ENCODE measurements around the gene DNMT3L.

DNMT3L gene

GRCh38 chr21:44261675-44262295, at the start of gene DNMT3L:
Gene DNMT3L (minus strand): TSS chr21:44261897. CDS start chr21:44261259, 638 bp downstream.
- H3K4me3 ChIP-seq (ENCODE audit: low read depth, low read length) = no peak within 1 kb of the TSS
- TF ChIP-seq, protein P1, sequence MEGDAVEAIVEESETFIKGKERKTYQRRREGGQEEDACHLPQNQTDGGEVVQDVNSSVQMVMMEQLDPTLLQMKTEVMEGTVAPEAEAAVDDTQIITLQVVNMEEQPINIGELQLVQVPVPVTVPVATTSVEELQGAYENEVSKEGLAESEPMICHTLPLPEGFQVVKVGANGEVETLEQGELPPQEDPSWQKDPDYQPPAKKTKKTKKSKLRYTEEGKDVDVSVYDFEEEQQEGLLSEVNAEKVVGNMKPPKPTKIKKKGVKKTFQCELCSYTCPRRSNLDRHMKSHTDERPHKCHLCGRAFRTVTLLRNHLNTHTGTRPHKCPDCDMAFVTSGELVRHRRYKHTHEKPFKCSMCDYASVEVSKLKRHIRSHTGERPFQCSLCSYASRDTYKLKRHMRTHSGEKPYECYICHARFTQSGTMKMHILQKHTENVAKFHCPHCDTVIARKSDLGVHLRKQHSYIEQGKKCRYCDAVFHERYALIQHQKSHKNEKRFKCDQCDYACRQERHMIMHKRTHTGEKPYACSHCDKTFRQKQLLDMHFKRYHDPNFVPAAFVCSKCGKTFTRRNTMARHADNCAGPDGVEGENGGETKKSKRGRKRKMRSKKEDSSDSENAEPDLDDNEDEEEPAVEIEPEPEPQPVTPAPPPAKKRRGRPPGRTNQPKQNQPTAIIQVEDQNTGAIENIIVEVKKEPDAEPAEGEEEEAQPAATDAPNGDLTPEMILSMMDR (IDR thresholded peaks at IDR 0.05; ENCODE audit: borderline replicate concordance, insufficient read depth, low read depth, low read length) = no peak

DNA sequence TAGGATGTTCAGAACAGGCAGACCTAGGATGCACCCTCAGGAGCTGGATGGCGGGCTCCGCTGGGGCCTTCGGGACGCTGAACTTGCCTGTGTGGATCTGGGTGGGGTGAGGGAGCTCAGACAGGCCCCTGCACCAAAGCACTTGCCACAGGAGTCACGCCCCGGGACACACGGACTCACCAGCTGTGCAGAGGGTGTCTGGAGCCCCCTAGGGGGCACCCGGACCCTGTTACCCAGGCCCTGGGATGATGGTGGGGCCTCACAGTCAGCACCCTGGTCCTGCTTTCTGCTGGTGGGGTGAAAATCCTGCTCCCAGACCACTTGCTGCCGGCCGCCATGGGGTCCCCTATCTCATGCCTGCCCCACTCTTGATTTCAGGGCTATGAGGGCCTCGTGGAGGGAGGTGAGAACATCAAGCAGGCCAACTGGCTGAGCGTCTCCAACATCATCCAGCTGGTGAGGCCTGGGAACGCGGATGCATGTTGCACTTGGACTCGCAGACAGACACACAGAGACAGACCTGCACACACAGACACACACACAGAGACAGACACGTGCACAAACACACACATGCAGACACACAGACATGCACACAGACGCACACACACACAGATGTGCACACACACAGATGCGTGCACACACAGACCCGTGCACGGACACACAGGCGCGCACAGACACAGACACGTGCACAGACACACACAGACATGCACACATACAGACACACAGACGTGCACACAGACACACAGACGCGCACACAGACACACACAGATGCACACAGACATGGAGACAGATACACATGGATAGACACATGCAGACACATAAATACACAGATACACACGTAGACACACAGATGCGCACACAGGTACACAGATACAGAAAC, 49.2 kb upstream of the DNMT3L start:
- TF ChIP-seq, protein P1 (IDR thresholded peaks at IDR 0.05; ENCODE audit: borderline replicate concordance, insufficient read depth, low read depth, low read length) = peak; percentile 29; the same call in 1 of the 2 replicates
- no peak overlapping the region for H3K4me3 ChIP-seq (ENCODE audit: low read depth, low read length)

DNA sequence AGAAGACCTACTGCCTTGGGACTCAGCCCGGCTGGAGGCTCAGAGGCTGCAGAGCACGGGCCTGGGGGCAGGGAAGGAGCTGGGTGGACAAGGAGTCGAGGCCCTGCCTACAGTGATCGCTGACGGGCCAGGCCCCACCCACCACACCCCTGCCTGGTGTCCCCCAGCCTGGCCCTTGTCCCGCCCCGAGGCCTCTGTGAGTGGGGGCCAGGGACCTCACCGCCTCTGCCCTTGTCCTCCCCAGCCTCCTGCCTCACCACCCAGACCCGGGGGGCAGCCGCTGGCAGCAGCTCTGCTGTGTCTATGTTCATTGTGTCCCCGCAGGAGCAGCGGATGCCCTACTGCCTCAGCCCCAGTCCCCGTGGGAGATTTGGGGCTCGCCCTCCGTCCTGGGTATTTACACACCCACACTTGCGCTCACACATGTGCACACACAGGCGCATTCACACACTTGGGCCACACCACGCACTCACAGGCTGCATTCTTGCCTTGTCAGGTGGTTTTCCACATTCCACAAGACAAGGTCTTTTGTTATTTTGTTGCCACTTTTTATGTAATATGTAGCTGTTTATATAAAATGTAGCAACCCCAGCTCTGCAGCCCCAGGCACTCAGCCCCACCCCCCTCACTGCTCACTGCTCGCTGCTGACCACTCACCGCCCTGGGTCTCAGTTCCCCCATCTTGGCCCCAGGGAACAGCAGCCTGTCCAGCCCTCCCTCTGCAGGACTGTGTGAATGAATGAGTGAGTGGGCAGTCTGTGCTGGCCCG, 45.4 kb upstream of the DNMT3L start:
- TF ChIP-seq, protein P1 (IDR thresholded peaks at IDR 0.05; ENCODE audit: borderline replicate concordance, insufficient read depth, low read depth, low read length) = no peak
- no peak overlapping the region for H3K4me3 ChIP-seq (ENCODE audit: low read depth, low read length)

DNA sequence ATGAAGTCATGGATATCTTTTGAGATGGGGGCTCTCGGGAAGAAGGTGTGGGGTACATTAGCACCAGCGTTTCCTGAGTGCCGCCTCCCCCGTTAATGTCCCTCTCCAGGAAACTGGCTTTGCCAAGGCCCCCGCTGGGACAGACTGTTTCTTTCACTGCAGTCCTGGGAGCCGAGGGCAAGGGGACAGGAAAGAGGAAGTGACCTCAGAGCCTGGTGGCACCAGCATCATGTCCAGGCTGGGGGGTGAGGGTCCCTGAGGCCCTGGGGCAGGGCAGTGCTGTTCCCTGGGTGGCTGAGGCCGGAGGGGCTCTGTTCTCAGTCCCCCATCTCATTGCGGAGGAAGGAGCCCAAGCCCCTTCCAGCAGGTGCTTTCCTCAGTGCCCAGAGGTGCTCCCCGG, 44.0 kb upstream of the DNMT3L start:
- TF ChIP-seq, protein P1 (IDR thresholded peaks at IDR 0.05; ENCODE audit: borderline replicate concordance, insufficient read depth, low read depth, low read length) = no peak
- H3K4me3 ChIP-seq (ENCODE audit: low read depth, low read length) = no peak overlapping the region

DNA sequence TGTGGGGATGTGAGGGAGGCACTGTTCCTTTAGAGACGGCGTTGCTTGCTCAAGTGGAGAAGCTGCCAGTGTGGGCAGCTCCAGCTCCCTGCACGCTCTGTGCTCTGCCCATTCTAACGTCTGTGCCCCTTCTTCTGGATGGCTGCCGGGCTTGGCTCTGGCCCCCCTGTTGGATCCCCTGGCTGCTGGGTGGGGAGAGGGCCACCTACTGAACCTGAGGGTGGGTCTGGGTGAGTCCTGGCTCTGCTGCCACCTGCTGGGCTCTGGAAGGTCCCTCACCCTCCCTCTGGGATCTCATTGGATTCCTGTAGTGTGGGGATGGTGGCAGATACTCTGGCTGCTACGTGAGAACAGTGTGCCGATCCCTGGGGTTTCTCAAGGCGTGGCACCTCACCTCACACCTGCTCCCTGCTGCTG, 43.2 kb upstream of the DNMT3L start:
- no peak overlapping the region for H3K4me3 ChIP-seq (ENCODE audit: low read depth, low read length)
- TF ChIP-seq, protein P1 (IDR thresholded peaks at IDR 0.05; ENCODE audit: borderline replicate concordance, insufficient read depth, low read depth, low read length) = peak; percentile 72

DNA sequence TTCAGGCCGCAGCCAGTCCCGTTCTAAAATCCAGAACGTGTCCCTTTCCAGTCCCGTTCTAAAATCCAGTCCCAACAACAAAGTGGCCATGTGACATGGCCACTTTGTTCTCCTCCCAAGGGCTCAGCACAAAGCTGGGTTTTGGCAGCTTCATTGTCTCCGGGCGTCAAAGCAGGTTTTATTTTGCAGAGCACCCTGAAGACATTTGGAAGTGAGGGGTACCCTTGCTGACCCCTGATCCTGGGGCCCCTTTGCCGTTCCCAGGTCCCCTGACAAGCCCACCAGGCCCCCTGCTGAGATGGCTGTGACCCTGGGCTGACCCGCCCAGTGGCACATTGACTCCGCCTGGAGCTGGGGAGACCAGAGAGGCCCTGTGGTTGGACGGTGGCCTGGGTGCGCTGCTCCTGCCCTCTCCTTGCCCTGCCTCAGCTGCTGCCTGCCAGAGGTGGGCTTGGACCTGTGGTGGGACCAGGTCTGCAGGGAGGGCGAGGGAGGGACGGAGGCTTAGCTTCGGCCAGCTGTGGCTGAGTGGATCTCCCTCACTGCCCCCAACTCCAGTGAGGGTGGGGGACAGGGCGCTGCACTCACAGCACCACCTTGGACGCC, 42.4 kb upstream of the DNMT3L start:
- no peak overlapping the region for H3K4me3 ChIP-seq (ENCODE audit: low read depth, low read length)
- TF ChIP-seq, protein P1 (IDR thresholded peaks at IDR 0.05; ENCODE audit: borderline replicate concordance, insufficient read depth, low read depth, low read length) = no peak
